Neural progenitor cell (in vitro differentiated cells): ENCODE results near the gene NBAS.

Source experiments
- CTCF ChIP-seq: fragments of 200-600 bp; sonication (generic); IDR thresholded peaks from 2 replicates; pipeline ENCODE4 v1.5.1; 2017; ENCODE audit warnings: antibody characterized with exemption, mild to moderate bottlenecking
- EZH2 ChIP-seq: fragments of 200-600 bp; sonication (generic); IDR thresholded peaks from 2 replicates; pipeline ENCODE4 v1.6.1; 2017; ENCODE audit warnings: antibody characterized with exemption, mild to moderate bottlenecking, moderate library complexity
- EZH2phosphoT487 ChIP-seq: fragments of 200-600 bp; sonication (generic); IDR thresholded peaks from 2 replicates; pipeline ENCODE4 v1.6.1; 2017; ENCODE audit warnings: antibody characterized with exemption

GRCh38 chr2:15595342-15595905 is 34.3 kb upstream of the NBAS start:
- TF ChIP-seq EZH2phosphoT487: no peak
- TF ChIP-seq EZH2: no peak
- no peak for TF ChIP-seq CTCF
